Small intestine (tissue), 7 donors: ENCODE data around the gene TBRG4. TPM values are rescaled to one million over a fixed set of nuclear protein-coding genes. Genes with fewer than 3 reads are reported as not detected.
"Not testable (repeated sequence)": the region's sequence is repeated elsewhere in the genome, so short reads cannot be mapped to it uniquely, and the experiment has no call there.

Experiments
- DNase-seq, 2 donors: peaks; one replicate each; pipeline versions ENCODE4 v3.0.0 to v3.0.0-alpha.2; 2013
- FAIRE-seq: peaks from 2 replicates; lab custom pipeline; 2012; peaks lifted over from hg19 to GRCh38; lab: Jason Lieb, UNC
- H3K27ac ChIP-seq, 3 donors: one replicate each; pipeline ENCODE4 v1.5.1; 2013; ENCODE audit warnings: low read length in 2 of 3, mild to moderate bottlenecking in 2 of 3, control low read depth in 1 of 3, inconsistent platforms in 1 of 3, low read depth in 1 of 3, moderate library complexity in 1 of 3
- H3K27me3 ChIP-seq, 3 donors: one replicate each; pipeline ENCODE4 v1.6.1; 2013; ENCODE audit warnings: low read length in 3 of 3, inconsistent platforms in 1 of 3; ENCODE audit not compliant: control insufficient read depth in 3 of 3, insufficient read depth in 3 of 3
- H3K36me3 ChIP-seq, 3 donors: one replicate each; pipeline ENCODE4 v1.6.1; 2013; ENCODE audit warnings: low read length in 3 of 3, inconsistent platforms in 1 of 3, low read depth in 1 of 3, mild to moderate bottlenecking in 1 of 3, moderate library complexity in 1 of 3; ENCODE audit not compliant: control insufficient read depth in 3 of 3, insufficient read depth in 2 of 3
- H3K4me1 ChIP-seq, 3 donors: one replicate each; pipeline ENCODE4 v1.6.1; 2013; ENCODE audit warnings: low read length in 2 of 3, inconsistent platforms in 1 of 3, low read depth in 1 of 3, mild to moderate bottlenecking in 1 of 3, moderate library complexity in 1 of 3; ENCODE audit not compliant: control insufficient read depth in 3 of 3, insufficient read depth in 2 of 3
- H3K4me3 ChIP-seq, 3 donors: one replicate each; pipeline ENCODE4 v1.5.1; 2013; ENCODE audit warnings: low read length in 3 of 3, control low read depth in 1 of 3, inconsistent platforms in 1 of 3, low read depth in 1 of 3, mild to moderate bottlenecking in 1 of 3, moderate library complexity in 1 of 3
- H3K9me3 ChIP-seq, 2 donors: one replicate each; pipeline ENCODE4 v1.6.1; 2013; ENCODE audit warnings: low read depth in 1 of 2, low read length in 1 of 2; ENCODE audit not compliant: control insufficient read depth in 2 of 2, insufficient read depth in 1 of 2
- WGBS, 3 donors: extraction: QIAGEN DNeasy Blood & Tissue Kit; methylation state at CpG; one replicate each; pipeline ENCODE4 v1.1.7; 2013; 5-methylcytosine and 5-hydroxymethylcytosine counted together
- polyA plus RNA-seq, 4 donors: library from polyadenylated mRNA; stranded (reverse) in 3 of 4; unstranded in 1 of 4; fragments of 200-250 nt in 3 of 4; fragments of 120-200 nt in 1 of 4; gene quantifications; one replicate each; pipeline versions ENCODE4 v1.2.1 to v1.2.3, GENCODE V29; 2013
- donor health status: healthy with polysubstance abuse.
- donor health status: control.
- donor health status: control.
- donor health status: Bipolar disorder and iron deficiency.
- donor health status: healthy.

Gene TBRG4
- polyA plus RNA-seq, 4 donors = 44.9 to 70.7 (median 58.2) TPM

- no peaks in the 10 kb centered on the region for H3K36me3 ChIP-seq
- no peak overlapping the region for H3K4me3 ChIP-seq
- FAIRE-seq (no peak), DNase-seq (no peak)
- H3K27ac ChIP-seq = no peak overlapping the region
- H3K4me1 ChIP-seq = peaks cover 0 to 6% (median 0%) of the 10 kb centered on the region in 3 donors
- H3K9me3 ChIP-seq = no peaks in the 10 kb centered on the region
- peaks cover 0 to 42% (median 3%) of the 10 kb centered on the region in 3 donors for H3K27me3 ChIP-seq
- WGBS, 3 donors = 65 to 81% (median 75%) methylated on average over 8 of the region's 8 CpGs
These were observed 45.2 kb upstream of the TBRG4 start for GRCh38 chr7:45156516-45157272.

- no peak for FAIRE-seq
These were observed 44.4 kb upstream of the TBRG4 start for GRCh38 chr7:45155941-45156340.

GRCh38 chr7:45155357-45155900 is 43.9 kb upstream of the TBRG4 start:
- H3K27me3 ChIP-seq = peaks cover 0 to 38% (median 3%) of the 10 kb centered on the region in 3 donors
- 79 to 92% (median 92%) methylated on average over 9 of the region's 9 CpGs for WGBS, 3 donors
- no peak for DNase-seq
- FAIRE-seq = no peak
- no peaks in the 10 kb centered on the region for H3K9me3 ChIP-seq
- H3K36me3 ChIP-seq = no peaks in the 10 kb centered on the region
- H3K4me1 ChIP-seq = peaks cover 0 to 6% (median 0%) of the 10 kb centered on the region in 3 donors
- no peak overlapping the region for H3K27ac ChIP-seq
- no peak overlapping the region for H3K4me3 ChIP-seq

More at GRCh38 chr7:45155941-45156340, 44.4 kb upstream of the TBRG4 start:
- whole genome bisulfite sequencing, 3 donors = 83 to 88% (median 83%) methylated on average over 4 of the region's 4 CpGs
- peaks cover 0 to 6% (median 0%) of the 10 kb centered on the region in 3 donors for H3K4me1 ChIP-seq
- no peak for DNase-seq
- H3K36me3 ChIP-seq = no peaks in the 10 kb centered on the region
- peaks cover 0 to 42% (median 3%) of the 10 kb centered on the region in 3 donors for H3K27me3 ChIP-seq
- H3K9me3 ChIP-seq = no peaks in the 10 kb centered on the region
- H3K4me3 ChIP-seq = no peak overlapping the region
- H3K27ac ChIP-seq = no peak overlapping the region

- WGBS, 3 donors = 89 to 93% (median 91%) methylated on average over 8 of the region's 8 CpGs
- FAIRE-seq, H3K4me3 ChIP-seq, H3K27ac ChIP-seq, H3K4me1 ChIP-seq, DNase-seq, H3K9me3 ChIP-seq, H3K36me3 ChIP-seq: not testable (repeated sequence)
- peaks cover 0 to 33% (median 3%) of the 10 kb centered on the region in 3 donors for H3K27me3 ChIP-seq
These were observed 42.4 kb upstream of the TBRG4 start for GRCh38 chr7:45153861-45154260.

- peaks cover 0 to 32% (median 0%) of the 10 kb centered on the region in 3 donors for H3K27me3 ChIP-seq
- FAIRE-seq (no peak), DNase-seq (no peak)
- H3K36me3 ChIP-seq = no peaks in the 10 kb centered on the region
- no peak overlapping the region for H3K4me3 ChIP-seq
- no peak overlapping the region for H3K27ac ChIP-seq
- H3K4me1 ChIP-seq = peaks cover 0 to 6% (median 0%) of the 10 kb centered on the region in 3 donors
- WGBS, 3 donors = 40 to 49% (median 41%) methylated on average over 3 of the region's 3 CpGs
- H3K9me3 ChIP-seq = no peaks in the 10 kb centered on the region
These were observed 41.7 kb upstream of the TBRG4 start for GRCh38 chr7:45153233-45153632.

- H3K27me3 ChIP-seq = peaks cover 0 to 25% (median 0%) of the 10 kb centered on the region in 3 donors
- DNase-seq (no peak), FAIRE-seq (no peak)
- peaks cover 0 to 6% (median 0%) of the 10 kb centered on the region in 3 donors for H3K4me1 ChIP-seq
- no peak overlapping the region for H3K4me3 ChIP-seq
- no peaks in the 10 kb centered on the region for H3K9me3 ChIP-seq
- H3K36me3 ChIP-seq = no peaks in the 10 kb centered on the region
- 52 to 63% (median 61%) methylated on average over 3 of the region's 3 CpGs for WGBS, 3 donors
- no peak overlapping the region for H3K27ac ChIP-seq
These were observed 40.5 kb upstream of the TBRG4 start for GRCh38 chr7:45151967-45152366.

GRCh38 chr7:45151131-45151684 is 39.7 kb upstream of the TBRG4 start:
- WGBS, 3 donors = 71 to 84% (median 80%) methylated on average over 9 of the region's 9 CpGs
- H3K4me1 ChIP-seq = peaks cover 0 to 6% (median 0%) of the 10 kb centered on the region in 3 donors
- DNase-seq (no peak), FAIRE-seq (no peak)
- no peaks in the 10 kb centered on the region for H3K9me3 ChIP-seq
- H3K27me3 ChIP-seq = peaks cover 0 to 18% (median 0%) of the 10 kb centered on the region in 3 donors
- H3K27ac ChIP-seq = no peak overlapping the region
- H3K36me3 ChIP-seq = no peaks in the 10 kb centered on the region
- no peak overlapping the region for H3K4me3 ChIP-seq

GRCh38 chr7:45150199-45150598 is 38.7 kb upstream of the TBRG4 start:
- FAIRE-seq (no peak), DNase-seq (no peak)
- H3K36me3 ChIP-seq = no peaks in the 10 kb centered on the region
- peaks cover 0 to 13% (median 0%) of the 10 kb centered on the region in 3 donors for H3K27me3 ChIP-seq
- no peak overlapping the region for H3K4me3 ChIP-seq
- H3K27ac ChIP-seq = no peak overlapping the region
- H3K4me1 ChIP-seq = peaks cover 0 to 6% (median 0%) of the 10 kb centered on the region in 3 donors
- no peaks in the 10 kb centered on the region for H3K9me3 ChIP-seq
- WGBS, 3 donors = 79 to 85% (median 85%) methylated on average over 11 of the region's 11 CpGs
